IMR-90 (cell line): Measurements from ENCODE around the gene CACUL1. TPM values are rescaled to one million over a fixed set of nuclear protein-coding genes. Genes with fewer than 3 reads are reported as not detected.

ENCODE experiments used
- ATAC-seq: fragments of 200-7000 bp; cut with Tn5 transposase; 2 replicates; pipeline ENCODE4 v1.9.1; 2020; ENCODE audit warnings: low read depth, mild to moderate bottlenecking, moderate library complexity
- BruUV-seq: library from RNA; stranded (reverse); fragments of 400-500 nt; replicated peaks from 2 replicates; lab custom pipeline; 2021; lab: Mats Ljungman, UMichigan
- CTCF ChIA-PET: fragments of 300-600 bp; formaldehyde crosslinking; extraction: SDS; loops from one replicate; lab custom pipeline; 2021; ENCODE audit warnings: antibody characterized with exemption; lab: Yijun Ruan, JAX
- POLR2A ChIA-PET: fragments of 300-600 bp; sonication (Branson Sonifier 250); formaldehyde crosslinking; loops from one replicate; lab custom pipeline; 2022; ENCODE audit warnings: antibody characterized with exemption; ENCODE audit not compliant: unreplicated experiment; lab: Charles Lee
- DNase-seq: peaks from one replicate; pipeline ENCODE4 v3.0.0; 2013
- H2AFZ ChIP-seq: replicated peaks from 2 replicates; pipeline ENCODE3; 2013; ENCODE audit warnings: low read length, mild to moderate bottlenecking; ENCODE audit not compliant: poor library complexity
- H2AK5ac ChIP-seq: 2 replicates; pipeline ENCODE4 v1.6.1; 2013; ENCODE audit warnings: low read depth, low read length, inconsistent platforms
- H2AK9ac ChIP-seq: replicated peaks from 2 replicates; pipeline ENCODE3; 2013; ENCODE audit warnings: mild to moderate bottlenecking, low read depth, low read length, moderate library complexity; ENCODE audit not compliant: poor library complexity
- H2BK120ac ChIP-seq: 2 replicates; pipeline ENCODE4 v1.6.1; 2013; ENCODE audit warnings: low read depth, low read length, inconsistent platforms
- H2BK15ac ChIP-seq: 3 replicates; pipeline ENCODE4 v1.6.1; 2013; ENCODE audit warnings: low read depth, low read length, inconsistent platforms
- H2BK20ac ChIP-seq: 2 replicates; pipeline ENCODE4 v1.6.1; 2013; ENCODE audit warnings: low read depth, mild to moderate bottlenecking, inconsistent platforms, low read length, moderate library complexity
- H2BK5ac ChIP-seq: 2 replicates; pipeline ENCODE4 v1.6.1; 2013; ENCODE audit warnings: mild to moderate bottlenecking, low read depth, low read length, inconsistent platforms; ENCODE audit not compliant: poor library complexity, severe bottlenecking
- H3K14ac ChIP-seq: replicated peaks from 2 replicates; pipeline ENCODE4 v1.6.1; 2013; ENCODE audit warnings: low read depth, low read length, inconsistent platforms
- H3K18ac ChIP-seq: 2 replicates; pipeline ENCODE4 v1.6.1; 2013; ENCODE audit warnings: low read depth, low read length, control low read depth
- H3K23ac ChIP-seq: 2 replicates; pipeline ENCODE4 v1.6.1; 2013; ENCODE audit warnings: low read depth, low read length, inconsistent platforms
- H3K27ac ChIP-seq: 2 replicates; pipeline ENCODE4 v1.5.1; 2013; ENCODE audit warnings: mild to moderate bottlenecking, control low read depth, low read length; ENCODE audit not compliant: insufficient read depth
- H3K27me3 ChIP-seq: 2 replicates; pipeline ENCODE4 v1.6.1; 2013; ENCODE audit warnings: low read length; ENCODE audit not compliant: control insufficient read depth, insufficient read depth
- H3K36me3 ChIP-seq: 2 replicates; pipeline ENCODE4 v1.6.1; 2013; ENCODE audit warnings: low read length, mixed read lengths; ENCODE audit not compliant: control insufficient read depth, insufficient read depth
- H3K4ac ChIP-seq: 2 replicates; pipeline ENCODE4 v1.6.1; 2013; ENCODE audit warnings: low read depth, low read length, inconsistent platforms
- H3K4me1 ChIP-seq: 2 replicates; pipeline ENCODE4 v1.6.1; 2013; ENCODE audit warnings: low read length, mixed read lengths; ENCODE audit not compliant: control insufficient read depth, insufficient read depth
- H3K4me2 ChIP-seq: 2 replicates; pipeline ENCODE4 v1.6.1; 2013; ENCODE audit warnings: low read depth, mild to moderate bottlenecking, control low read depth, low read length, moderate library complexity
- H3K4me3 ChIP-seq: 2 replicates; pipeline ENCODE4 v1.5.1; 2013; ENCODE audit warnings: low read depth, mild to moderate bottlenecking, control low read depth, low read length, moderate library complexity; ENCODE audit not compliant: insufficient read depth
- H3K56ac ChIP-seq: 2 replicates; pipeline ENCODE4 v1.6.1; 2013; ENCODE audit warnings: low read length, inconsistent platforms; ENCODE audit not compliant: insufficient read depth; ENCODE audit errors: extremely low read depth
- H3K79me1 ChIP-seq, 2 experiments: 2 replicates each; pipeline ENCODE4 v1.6.1; 2013; ENCODE audit warnings: low read length in 2 of 2, inconsistent platforms in 1 of 2, low read depth in 1 of 2
- H3K9ac ChIP-seq: 2 replicates; pipeline ENCODE4 v1.6.1; 2013; ENCODE audit warnings: low read depth, low read length, control low read depth
- H3K9me1 ChIP-seq: 2 replicates; pipeline ENCODE4 v1.6.1; 2013; ENCODE audit warnings: low read length, inconsistent platforms; ENCODE audit not compliant: insufficient read depth
- H3K9me3 ChIP-seq: 2 replicates; pipeline ENCODE4 v1.6.1; 2013; ENCODE audit warnings: low read length; ENCODE audit not compliant: control insufficient read depth, insufficient read depth
- H4K20me1 ChIP-seq: 2 replicates; pipeline ENCODE4 v1.6.1; 2013; ENCODE audit warnings: low read length, inconsistent platforms; ENCODE audit not compliant: insufficient read depth
- H4K5ac ChIP-seq: 2 replicates; pipeline ENCODE4 v1.6.1; 2013; ENCODE audit warnings: mild to moderate bottlenecking, low read depth, low read length, control low read depth
- H4K8ac ChIP-seq, 2 experiments: 2 replicates each; pipeline ENCODE4 v1.6.1; 2013; ENCODE audit warnings: low read depth in 2 of 2, low read length in 2 of 2, control low read depth in 1 of 2, inconsistent platforms in 1 of 2
- H4K91ac ChIP-seq: 2 replicates; pipeline ENCODE4 v1.6.1; 2013; ENCODE audit warnings: low read depth, low read length, inconsistent platforms; ENCODE audit not compliant: insufficient read depth
- CHD1 ChIP-seq: IDR thresholded peaks from 2 replicates; pipeline ENCODE4 v1.6.1; 2012; ENCODE audit warnings: low read depth, low read length, improper control_type of control experiment
- ELK1 ChIP-seq: fragments of 150-350 bp; IDR thresholded peaks from 2 replicates; pipeline ENCODE4 v1.6.1; 2016; ENCODE audit warnings: low read depth, mild to moderate bottlenecking, low read length, moderate library complexity, borderline replicate concordance
- FOS ChIP-seq: fragments of 150-350 bp; IDR thresholded peaks from 2 replicates; pipeline ENCODE4 v1.6.1; 2016; ENCODE audit warnings: low read depth, low read length
- MAZ ChIP-seq: IDR thresholded peaks from 2 replicates; pipeline ENCODE4 v1.6.1; 2012; ENCODE audit warnings: low read depth, mild to moderate bottlenecking, low read length, improper control_type of control experiment, moderate library complexity, borderline replicate concordance
- MXI1 ChIP-seq: IDR thresholded peaks from 2 replicates; pipeline ENCODE4 v1.6.1; 2012; ENCODE audit warnings: low read depth, mild to moderate bottlenecking, low read length, moderate library complexity, borderline replicate concordance
- RAD21 ChIP-seq: IDR thresholded peaks from 2 replicates; pipeline ENCODE4 v1.6.1; 2012; ENCODE audit warnings: low read length, improper control_type of control experiment
- SMC3 ChIP-seq: fragments of 150-350 bp; IDR thresholded peaks from 2 replicates; pipeline ENCODE4 v1.6.1; 2016; ENCODE audit warnings: low read depth, mild to moderate bottlenecking, antibody characterized with exemption, low read length, moderate library complexity
- WGBS, 2 experiments: methylation state at CpG; one replicate each; pipeline versions ENCODE4 v1.1.5 to v1.1.7; 2013; ENCODE audit warnings: missing lambda C conversion rate in 2 of 2; ENCODE audit not compliant: insufficient read length in 1 of 2; ENCODE audit errors: extremely low coverage in 2 of 2; 5-methylcytosine and 5-hydroxymethylcytosine counted together
- dilution Hi-C: fragments of 300-500 bp; cut with HindIII; formaldehyde crosslinking; loops from one replicate; pipeline ENCODE4 v1.14.3; 2018; ENCODE audit warnings: low sequenced_read_pairs; ENCODE audit not compliant: unreplicated experiment
- in situ Hi-C: fragments of 300-500 bp; cut with MboI; formaldehyde crosslinking; loops from 3 replicates; pipeline ENCODE4 v1.14.3; 2019; ENCODE audit warnings: low sequenced_read_pairs, inconsistent platforms, mixed read lengths
- intact Hi-C: fragments of 100-400 bp; cut with micrococcal nuclease; formaldehyde crosslinking; loops from 2 replicates; pipeline ENCODE4 v1.10.0; 2022
- polyA plus RNA-seq, 3 experiments: library from polyadenylated mRNA; depleted of rRNA; stranded (reverse); fragments of >200 nt; gene quantifications; 2 replicates each; pipeline ENCODE4 v1.2.3, GENCODE V29; 2012; ENCODE audit warnings: low replicate concordance in 1 of 3
- total RNA-seq: library from RNA; depleted of rRNA; stranded (reverse); fragments of >200 nt; gene quantifications from 2 replicates; pipeline ENCODE4 v1.2.3, GENCODE V29; 2012

The CACUL1 gene
- total and polyA plus RNA-seq, 2 of the 4 experiments (the other 2 are of a cell fraction): 5.3 to 23.5 TPM

DNA sequence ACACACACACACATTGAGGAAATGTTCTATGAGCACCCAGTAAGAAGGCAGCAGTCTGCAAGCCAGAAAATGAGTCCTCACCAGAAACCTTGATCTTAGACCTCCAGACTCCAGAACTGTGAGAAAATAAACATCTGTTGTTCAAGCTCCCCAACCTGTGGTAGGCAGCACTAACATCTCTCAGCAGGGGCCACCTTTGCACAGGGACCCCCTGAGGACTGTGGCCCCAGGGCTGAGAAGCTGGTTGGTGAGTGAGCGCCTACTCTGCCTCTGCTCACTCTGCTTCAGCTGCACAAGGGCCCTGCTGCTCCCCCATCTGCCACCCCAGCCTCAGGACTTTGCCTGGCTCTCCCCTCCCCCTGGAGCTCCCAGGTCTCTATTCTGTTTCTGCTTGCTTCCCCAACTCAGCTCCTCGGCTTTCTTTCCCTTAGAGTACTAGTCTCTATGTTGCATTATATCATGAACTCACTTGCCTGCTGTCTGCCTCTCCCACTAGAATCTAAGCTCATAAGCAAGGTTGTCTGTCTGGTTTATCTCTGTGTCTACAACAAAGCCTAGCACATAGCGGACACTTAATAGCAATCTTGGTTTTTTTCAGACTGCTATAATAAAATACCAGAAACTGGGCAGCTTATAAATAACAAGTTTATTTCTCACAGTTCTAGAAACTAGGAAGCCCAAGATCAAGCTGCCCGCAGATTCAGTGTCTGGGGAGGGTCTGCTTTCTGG, 118.9 kb downstream of the CACUL1 start:
- Histone ChIP-seq H3K9me1 (no peaks in the 10 kb centered on the region), H4K5ac (no peak overlapping the region), H2AK9ac (no peak overlapping the region), H3K4me1 (no peaks in the 10 kb centered on the region), H3K4me3 (no peak overlapping the region), H2AK5ac (no peak overlapping the region), H3K27ac (no peak overlapping the region), H2BK15ac (no peak overlapping the region), H3K79me1 (no peaks in the 10 kb centered on the region), H4K20me1 (no peaks in the 10 kb centered on the region), H4K8ac (no peak overlapping the region), H3K27me3 (peaks cover 3% of the 10 kb centered on the region; the same call in 1 of the 2 replicates), H3K18ac (no peak overlapping the region), H2BK120ac (no peak overlapping the region), H3K4ac (no peak overlapping the region), H3K36me3 (no peaks in the 10 kb centered on the region), H3K4me2 (no peak overlapping the region), H3K9me3 (no peaks in the 10 kb centered on the region), H2BK5ac (no peak overlapping the region), H4K91ac (no peak overlapping the region), H3K56ac (no peak overlapping the region), H3K9ac (no peak overlapping the region), H2AFZ (no peak overlapping the region), H3K14ac (no peak overlapping the region), H3K23ac (no peak overlapping the region), H2BK20ac (no peak overlapping the region)
- in situ Hi-C loops: no loop called here
- CTCF ChIA-PET: interaction anchor here (0.6 kb wide), 1 partner anchor 14 kb away, joined by 3 read pairs; no protein-coding TSS in a partner anchor
- dilution Hi-C loops: no loop called here
- TF ChIP-seq MAZ (no peak), SMC3 (no peak), ELK1 (no peak), FOS (no peak), MXI1 (no peak), RAD21 (no peak), CHD1 (no peak)
- intact Hi-C loops: no loop called here
- BruUV-seq: no TSS peak
- POLR2A ChIA-PET: interaction anchor here (0.7 kb wide), 1 partner anchor 1080 kb away, joined by 3 read pairs; no protein-coding TSS in a partner anchor
- ATAC-seq (no peak), DNase-seq (no peak)
- WGBS, 2 experiments: 50% methylated on average over 1 of the region's 4 CpGs; no CpG with 5 or more reads in 1 of the 2 experiments
